SK-N-SH (cell line): ENCODE data around the gene ABR. TPM values are rescaled to one million over a fixed set of nuclear protein-coding genes. Genes with fewer than 3 reads are reported as not detected.

Experiments
- CTCF ChIA-PET: fragments of 300-600, 350-600 bp; formaldehyde crosslinking; extraction: SDS; loops from one replicate; lab custom pipeline; 2021; lab: Yijun Ruan, JAX
- POLR2A ChIA-PET: fragments of 350-600 bp; sonication (Branson Sonifier 250); formaldehyde crosslinking; extraction: SDS; loops from one replicate; lab custom pipeline; 2020; ENCODE audit warnings: antibody characterized with exemption, inconsistent platforms; lab: Yijun Ruan, JAX
- DNase-seq: peaks from one replicate; pipeline ENCODE4 v3.0.0; 2012
- H2AFZ ChIP-seq: fragments of 200-600 bp; sonication (generic); 2 replicates; pipeline ENCODE4 v1.8.1; 2016; ENCODE audit warnings: antibody characterized with exemption, mild to moderate bottlenecking, low read depth
- H3F3A ChIP-seq: fragments of 200-600 bp; sonication (generic); replicated peaks from 2 replicates; pipeline ENCODE3; 2016; ENCODE audit warnings: antibody characterized with exemption, mild to moderate bottlenecking; ENCODE audit not compliant: insufficient read depth
- H3K27ac ChIP-seq, 2 experiments: fragments of 200-500 bp in 1 of 2; fragments of 200-600 bp in 1 of 2; sonication (Bioruptor generic) in 1 of 2; sonication (generic), shearing (Covaris generic) in 1 of 2; 2 replicates each; pipeline versions ENCODE4 v1.5.1 to v1.6.1; 2014 to 2016; ENCODE audit warnings: low read depth in 2 of 2, inconsistent platforms in 1 of 2, low read length in 1 of 2, mild to moderate bottlenecking in 1 of 2, mixed read lengths in 1 of 2
- H3K27me3 ChIP-seq: fragments of 200-600 bp; sonication (generic), shearing (Covaris generic); 2 replicates; pipeline ENCODE4 v1.6.1; 2016; ENCODE audit warnings: mixed run types; ENCODE audit not compliant: insufficient read depth
- H3K36me3 ChIP-seq, 2 experiments: fragments of 200-500 bp in 1 of 2; fragments of 200-600 bp in 1 of 2; sonication (Bioruptor generic) in 1 of 2; sonication (generic) in 1 of 2; replicated peaks in 1 of 2; 2 replicates each; pipeline versions ENCODE3 to v1.5.1; 2014 to 2016; ENCODE audit warnings: low read length in 1 of 2, mild to moderate bottlenecking in 1 of 2; ENCODE audit not compliant: insufficient read depth in 2 of 2, control insufficient read depth in 1 of 2
- H3K4me1 ChIP-seq, 2 experiments: fragments of 200-500 bp in 1 of 2; fragments of 200-600 bp in 1 of 2; sonication (Bioruptor generic) in 1 of 2; sonication (generic), shearing (Covaris generic) in 1 of 2; 2 replicates each; pipeline versions ENCODE4 v1.5.1 to v1.6.1; 2014 to 2016; ENCODE audit warnings: low read depth in 1 of 2, low read length in 1 of 2, mixed run types in 1 of 2; ENCODE audit not compliant: insufficient read depth in 2 of 2, control insufficient read depth in 1 of 2
- H3K4me2 ChIP-seq: fragments of 200-600 bp; sonication (generic), shearing (Covaris generic); 2 replicates; pipeline ENCODE4 v1.6.1; 2017; ENCODE audit warnings: mixed run types
- H3K4me3 ChIP-seq, 2 experiments: fragments of 200-500 bp in 1 of 2; fragments of 200-600 bp in 1 of 2; sonication (Bioruptor generic) in 1 of 2; sonication (generic), shearing (Covaris generic) in 1 of 2; 2 replicates each; pipeline versions ENCODE4 v1.5.1 to v1.8.1; 2014 to 2016; ENCODE audit warnings: low read depth in 2 of 2, inconsistent platforms in 1 of 2, low read length in 1 of 2, mild to moderate bottlenecking in 1 of 2, mixed read lengths in 1 of 2, moderate library complexity in 1 of 2
- H3K79me2 ChIP-seq: fragments of 200-600 bp; sonication (generic); 2 replicates; pipeline ENCODE4 v1.8.1; 2017; ENCODE audit warnings: mild to moderate bottlenecking; ENCODE audit not compliant: insufficient read depth
- H3K9ac ChIP-seq: fragments of 200-600 bp; sonication (generic); 2 replicates; pipeline ENCODE4 v1.6.1; 2017; ENCODE audit warnings: mixed run types
- H3K9me2 ChIP-seq: fragments of 200-600 bp; sonication (generic); 2 replicates; pipeline ENCODE4 v1.6.1; 2017; ENCODE audit warnings: mixed run types
- H3K9me3 ChIP-seq: fragments of 200-600 bp; sonication (generic); 2 replicates; pipeline ENCODE4 v1.6.1; 2017; ENCODE audit warnings: mixed run types, mild to moderate bottlenecking, moderate library complexity
- H4K20me1 ChIP-seq: fragments of 200-600 bp; sonication (generic); 2 replicates; pipeline ENCODE4 v1.6.1; 2017; ENCODE audit warnings: mild to moderate bottlenecking, mixed run types; ENCODE audit not compliant: insufficient read depth
- ELF1 ChIP-seq: IDR thresholded peaks from 2 replicates; pipeline ENCODE4 v1.4.0; 2012
- EP300 ChIP-seq, 2 experiments: IDR thresholded peaks; 2 replicates each; pipeline versions ENCODE4 v1.4.0 to v1.6.1; 2012; ENCODE audit warnings: borderline replicate concordance in 1 of 2, low read depth in 1 of 2, low read length in 1 of 2
- EZH2phosphoT487 ChIP-seq: fragments of 200-600 bp; sonication (generic); IDR thresholded peaks from 2 replicates; pipeline ENCODE4 v1.6.1; 2017; ENCODE audit warnings: low read depth, mixed run types, mild to moderate bottlenecking, antibody characterized with exemption, moderate library complexity, borderline replicate concordance
- FOSL2 ChIP-seq: IDR thresholded peaks from 2 replicates; pipeline ENCODE4 v1.4.0; 2012; ENCODE audit warnings: low read depth, mild to moderate bottlenecking, moderate library complexity, borderline replicate concordance
- FOXM1 ChIP-seq: IDR thresholded peaks from 2 replicates; pipeline ENCODE4 v1.4.0; 2012; ENCODE audit warnings: low read depth, mild to moderate bottlenecking
- GABPA ChIP-seq: IDR thresholded peaks from 2 replicates; pipeline ENCODE4 v1.4.0; 2012; ENCODE audit warnings: low read depth, mild to moderate bottlenecking
- GATA2 ChIP-seq: sonication (generic); formaldehyde crosslinking; IDR thresholded peaks from 2 replicates; pipeline ENCODE4 v1.5.0; 2020; ENCODE audit warnings: mild to moderate bottlenecking, missing genetic modification reagents
- JUND ChIP-seq: IDR thresholded peaks from 2 replicates; pipeline ENCODE4 v1.4.0; 2012
- MEF2A ChIP-seq: IDR thresholded peaks from 2 replicates; pipeline ENCODE4 v1.4.0; 2012; ENCODE audit warnings: low read depth, borderline replicate concordance
- NFIC ChIP-seq: IDR thresholded peaks from 2 replicates; pipeline ENCODE4 v1.4.0; 2012; ENCODE audit warnings: borderline replicate concordance
- POLR2AphosphoS5 ChIP-seq: IDR thresholded peaks from 2 replicates; pipeline ENCODE4 v1.6.1; 2012; ENCODE audit warnings: low read depth, low read length
- RCOR1 ChIP-seq: fragments of 150-350 bp; IDR thresholded peaks from 2 replicates; pipeline ENCODE4 v1.6.1; 2017; ENCODE audit warnings: antibody characterized with exemption, low read length
- RFX5 ChIP-seq: IDR thresholded peaks from 2 replicates; pipeline ENCODE4 v1.6.1; 2012; ENCODE audit warnings: mild to moderate bottlenecking, improper control_type of control experiment, low read length
- SIN3A ChIP-seq: IDR thresholded peaks from 2 replicates; pipeline ENCODE4 v1.6.1; 2012; ENCODE audit warnings: low read depth, mild to moderate bottlenecking, low read length, moderate library complexity, borderline replicate concordance
- TCF12 ChIP-seq: IDR thresholded peaks from 2 replicates; pipeline ENCODE4 v1.4.0; 2012
- WGBS: methylation state at CpG from one replicate; pipeline ENCODE4 v1.1.6; 2017; ENCODE audit warnings: low lambda C conversion rate; 5-methylcytosine and 5-hydroxymethylcytosine counted together
- polyA plus RNA-seq, 3 experiments: library from polyadenylated mRNA; depleted of rRNA; stranded (reverse); fragments of >200 nt; gene quantifications; 2 replicates each; pipeline ENCODE4 v1.2.3, GENCODE V29; 2012
- TF ChIP-seq, protein P1 (sequence below): fragments of 150-350 bp; IDR thresholded peaks from 2 replicates; pipeline ENCODE4 v1.6.1; 2017; ENCODE audit warnings: antibody characterized with exemption, low read length, low read depth, borderline replicate concordance
- TF ChIP-seq, protein P2 (sequence below): IDR thresholded peaks from 2 replicates; pipeline ENCODE4 v1.4.0; 2012; ENCODE audit warnings: low read depth, borderline replicate concordance
- TF ChIP-seq, protein P3 (sequence below): IDR thresholded peaks from 2 replicates; pipeline ENCODE4 v1.4.0; 2012; ENCODE audit warnings: low read depth
- TF ChIP-seq, protein P4 (sequence below): IDR thresholded peaks from 2 replicates; pipeline ENCODE4; 2012
- TF ChIP-seq, protein P5 (sequence below): fragments of 150-350 bp; IDR thresholded peaks from 2 replicates; pipeline ENCODE4 v1.6.1; 2016; ENCODE audit warnings: mild to moderate bottlenecking, low read depth, low read length
- TF ChIP-seq, protein P6 (sequence below): IDR thresholded peaks from 2 replicates; pipeline ENCODE4 v1.4.0; 2012; ENCODE audit warnings: low read depth, borderline replicate concordance
- TF ChIP-seq, protein P7 (sequence below): IDR thresholded peaks from 2 replicates; pipeline ENCODE4 v1.6.1; 2012; ENCODE audit warnings: mild to moderate bottlenecking, low read depth, low read length, moderate library complexity

Gene ABR
- polyA plus RNA-seq, 1 of the 3 experiments (the other 2 are of a cell fraction): 117 TPM

DNA sequence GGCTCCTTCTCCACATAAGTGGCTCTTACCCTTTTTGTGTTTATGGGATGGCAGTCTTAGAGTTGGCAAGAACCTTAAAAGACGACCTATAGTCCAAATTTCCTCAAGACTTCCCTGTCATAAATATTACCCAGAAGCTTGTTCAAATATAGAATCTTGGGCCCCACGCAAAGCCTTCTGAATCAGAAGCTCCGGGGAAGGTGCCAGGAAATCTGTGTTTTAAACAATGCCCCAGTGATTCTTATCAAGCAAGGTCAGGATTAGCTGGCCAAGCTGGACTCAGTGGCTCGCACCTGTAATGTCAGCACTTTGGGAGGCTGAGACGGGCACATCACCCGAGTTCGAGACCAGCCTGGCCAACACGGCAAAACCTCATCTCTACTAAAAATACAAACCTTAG, 97.2 kb downstream of the ABR start:
- Histone ChIP-seq H3K9me3 (no peaks in the 10 kb centered on the region), H4K20me1 (peaks cover 13% of the 10 kb centered on the region), H3K79me2 (peaks cover 20% of the 10 kb centered on the region), H3K27me3 (no peaks in the 10 kb centered on the region), H3K9me2 (no peaks in the 10 kb centered on the region), H3K9ac (no peak overlapping the region), H3K36me3 (peaks cover 3 to 36% of the 10 kb centered on the region in 2 experiments), H3F3A (peaks cover 21% of the 10 kb centered on the region), H3K4me3 (no peak overlapping the region), H3K4me1 (peaks cover 33 to 38% of the 10 kb centered on the region in 2 experiments; a peak in 3 of 4 replicates), H3K4me2 (peak overlapping the region; percentile 19; the same call in 1 of the 2 replicates), H3K27ac (peak overlapping the region in 1 of 2 experiments; percentile 76; a peak in 2 of 4 replicates), H2AFZ (no peak overlapping the region)
- no peak for DNase-seq
- TF ChIP-seq RFX5: no peak
- peak in 1 of 2 experiments; percentile 55; a peak in 1 of 4 replicates for TF ChIP-seq EP300 (IDR thresholded peaks at IDR 0.05; ENCODE audit: borderline replicate concordance in 1 of 2, low read depth in 1 of 2, low read length in 1 of 2)
- TF ChIP-seq SIN3A: no peak
- TF ChIP-seq JUND: peak; percentile 43; the same call in 1 of the 2 replicates
- peak; percentile 88 for TF ChIP-seq TCF12
- TF ChIP-seq, protein P1, sequence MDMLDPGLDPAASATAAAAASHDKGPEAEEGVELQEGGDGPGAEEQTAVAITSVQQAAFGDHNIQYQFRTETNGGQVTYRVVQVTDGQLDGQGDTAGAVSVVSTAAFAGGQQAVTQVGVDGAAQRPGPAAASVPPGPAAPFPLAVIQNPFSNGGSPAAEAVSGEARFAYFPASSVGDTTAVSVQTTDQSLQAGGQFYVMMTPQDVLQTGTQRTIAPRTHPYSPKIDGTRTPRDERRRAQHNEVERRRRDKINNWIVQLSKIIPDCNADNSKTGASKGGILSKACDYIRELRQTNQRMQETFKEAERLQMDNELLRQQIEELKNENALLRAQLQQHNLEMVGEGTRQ: no peak
- TF ChIP-seq, protein P2, sequence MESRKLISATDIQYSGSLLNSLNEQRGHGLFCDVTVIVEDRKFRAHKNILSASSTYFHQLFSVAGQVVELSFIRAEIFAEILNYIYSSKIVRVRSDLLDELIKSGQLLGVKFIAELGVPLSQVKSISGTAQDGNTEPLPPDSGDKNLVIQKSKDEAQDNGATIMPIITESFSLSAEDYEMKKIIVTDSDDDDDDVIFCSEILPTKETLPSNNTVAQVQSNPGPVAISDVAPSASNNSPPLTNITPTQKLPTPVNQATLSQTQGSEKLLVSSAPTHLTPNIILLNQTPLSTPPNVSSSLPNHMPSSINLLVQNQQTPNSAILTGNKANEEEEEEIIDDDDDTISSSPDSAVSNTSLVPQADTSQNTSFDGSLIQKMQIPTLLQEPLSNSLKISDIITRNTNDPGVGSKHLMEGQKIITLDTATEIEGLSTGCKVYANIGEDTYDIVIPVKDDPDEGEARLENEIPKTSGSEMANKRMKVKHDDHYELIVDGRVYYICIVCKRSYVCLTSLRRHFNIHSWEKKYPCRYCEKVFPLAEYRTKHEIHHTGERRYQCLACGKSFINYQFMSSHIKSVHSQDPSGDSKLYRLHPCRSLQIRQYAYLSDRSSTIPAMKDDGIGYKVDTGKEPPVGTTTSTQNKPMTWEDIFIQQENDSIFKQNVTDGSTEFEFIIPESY: no peak
- TF ChIP-seq, protein P3, sequence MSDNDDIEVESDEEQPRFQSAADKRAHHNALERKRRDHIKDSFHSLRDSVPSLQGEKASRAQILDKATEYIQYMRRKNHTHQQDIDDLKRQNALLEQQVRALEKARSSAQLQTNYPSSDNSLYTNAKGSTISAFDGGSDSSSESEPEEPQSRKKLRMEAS: 0 out of 2 replicates have a peak, but pooled peaks have one; percentile 34
- TF ChIP-seq FOSL2: peak; percentile 57; the same call in 1 of the 2 replicates
- TF ChIP-seq, protein P4, sequence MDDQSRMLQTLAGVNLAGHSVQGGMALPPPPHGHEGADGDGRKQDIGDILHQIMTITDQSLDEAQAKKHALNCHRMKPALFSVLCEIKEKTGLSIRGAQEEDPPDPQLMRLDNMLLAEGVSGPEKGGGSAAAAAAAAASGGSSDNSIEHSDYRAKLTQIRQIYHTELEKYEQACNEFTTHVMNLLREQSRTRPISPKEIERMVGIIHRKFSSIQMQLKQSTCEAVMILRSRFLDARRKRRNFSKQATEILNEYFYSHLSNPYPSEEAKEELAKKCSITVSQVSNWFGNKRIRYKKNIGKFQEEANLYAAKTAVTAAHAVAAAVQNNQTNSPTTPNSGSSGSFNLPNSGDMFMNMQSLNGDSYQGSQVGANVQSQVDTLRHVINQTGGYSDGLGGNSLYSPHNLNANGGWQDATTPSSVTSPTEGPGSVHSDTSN: peak; percentile 64
- no peak for TF ChIP-seq RCOR1
- no peak for TF ChIP-seq ELF1
- TF ChIP-seq, protein P5, sequence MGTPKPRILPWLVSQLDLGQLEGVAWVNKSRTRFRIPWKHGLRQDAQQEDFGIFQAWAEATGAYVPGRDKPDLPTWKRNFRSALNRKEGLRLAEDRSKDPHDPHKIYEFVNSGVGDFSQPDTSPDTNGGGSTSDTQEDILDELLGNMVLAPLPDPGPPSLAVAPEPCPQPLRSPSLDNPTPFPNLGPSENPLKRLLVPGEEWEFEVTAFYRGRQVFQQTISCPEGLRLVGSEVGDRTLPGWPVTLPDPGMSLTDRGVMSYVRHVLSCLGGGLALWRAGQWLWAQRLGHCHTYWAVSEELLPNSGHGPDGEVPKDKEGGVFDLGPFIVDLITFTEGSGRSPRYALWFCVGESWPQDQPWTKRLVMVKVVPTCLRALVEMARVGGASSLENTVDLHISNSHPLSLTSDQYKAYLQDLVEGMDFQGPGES: no peak
- peak; percentile 87 for TF ChIP-seq MEF2A
- TF ChIP-seq EZH2phosphoT487: no peak
- TF ChIP-seq FOXM1: no peak
- no peak for TF ChIP-seq POLR2AphosphoS5
- TF ChIP-seq, protein P6, sequence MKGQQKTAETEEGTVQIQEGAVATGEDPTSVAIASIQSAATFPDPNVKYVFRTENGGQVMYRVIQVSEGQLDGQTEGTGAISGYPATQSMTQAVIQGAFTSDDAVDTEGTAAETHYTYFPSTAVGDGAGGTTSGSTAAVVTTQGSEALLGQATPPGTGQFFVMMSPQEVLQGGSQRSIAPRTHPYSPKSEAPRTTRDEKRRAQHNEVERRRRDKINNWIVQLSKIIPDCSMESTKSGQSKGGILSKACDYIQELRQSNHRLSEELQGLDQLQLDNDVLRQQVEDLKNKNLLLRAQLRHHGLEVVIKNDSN: no peak
- no peak for TF ChIP-seq GABPA
- TF ChIP-seq, protein P7, sequence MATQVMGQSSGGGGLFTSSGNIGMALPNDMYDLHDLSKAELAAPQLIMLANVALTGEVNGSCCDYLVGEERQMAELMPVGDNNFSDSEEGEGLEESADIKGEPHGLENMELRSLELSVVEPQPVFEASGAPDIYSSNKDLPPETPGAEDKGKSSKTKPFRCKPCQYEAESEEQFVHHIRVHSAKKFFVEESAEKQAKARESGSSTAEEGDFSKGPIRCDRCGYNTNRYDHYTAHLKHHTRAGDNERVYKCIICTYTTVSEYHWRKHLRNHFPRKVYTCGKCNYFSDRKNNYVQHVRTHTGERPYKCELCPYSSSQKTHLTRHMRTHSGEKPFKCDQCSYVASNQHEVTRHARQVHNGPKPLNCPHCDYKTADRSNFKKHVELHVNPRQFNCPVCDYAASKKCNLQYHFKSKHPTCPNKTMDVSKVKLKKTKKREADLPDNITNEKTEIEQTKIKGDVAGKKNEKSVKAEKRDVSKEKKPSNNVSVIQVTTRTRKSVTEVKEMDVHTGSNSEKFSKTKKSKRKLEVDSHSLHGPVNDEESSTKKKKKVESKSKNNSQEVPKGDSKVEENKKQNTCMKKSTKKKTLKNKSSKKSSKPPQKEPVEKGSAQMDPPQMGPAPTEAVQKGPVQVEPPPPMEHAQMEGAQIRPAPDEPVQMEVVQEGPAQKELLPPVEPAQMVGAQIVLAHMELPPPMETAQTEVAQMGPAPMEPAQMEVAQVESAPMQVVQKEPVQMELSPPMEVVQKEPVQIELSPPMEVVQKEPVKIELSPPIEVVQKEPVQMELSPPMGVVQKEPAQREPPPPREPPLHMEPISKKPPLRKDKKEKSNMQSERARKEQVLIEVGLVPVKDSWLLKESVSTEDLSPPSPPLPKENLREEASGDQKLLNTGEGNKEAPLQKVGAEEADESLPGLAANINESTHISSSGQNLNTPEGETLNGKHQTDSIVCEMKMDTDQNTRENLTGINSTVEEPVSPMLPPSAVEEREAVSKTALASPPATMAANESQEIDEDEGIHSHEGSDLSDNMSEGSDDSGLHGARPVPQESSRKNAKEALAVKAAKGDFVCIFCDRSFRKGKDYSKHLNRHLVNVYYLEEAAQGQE: no peak
- TF ChIP-seq NFIC: peak; percentile 92
- no peak for TF ChIP-seq GATA2 (CRISPR knock-in tag)
- ChIA-PET POLR2A (interaction anchor here (0.6 kb wide), 1 partner anchor 10 kb away, joined by 3 read pairs; no protein-coding TSS in a partner anchor), CTCF (interaction anchor here (0.6 to 1.5 kb wide), 2 partner anchors 11 to 26 kb away, joined by 3 to 7 read pairs; no protein-coding TSS in a partner anchor)
- 50% methylated on average over 8 of the region's 8 CpGs for WGBS
